HFF-Myc (cell line): ENCODE measurements around the gene CCL14.
"Not testable (repeated sequence)": the region's sequence is repeated elsewhere in the genome, so short reads cannot be mapped to it uniquely, and the experiment has no call there.

Experiments used
- DNase-seq: peaks from one replicate; pipeline ENCODE4 v3.0.0-alpha.2; 2011; ENCODE audit warnings: low read depth; ENCODE audit errors: extremely low read depth
- H3K4me3 ChIP-seq: replicated peaks from 2 replicates; pipeline ENCODE4 v1.5.1; 2011; ENCODE audit warnings: low read depth, mild to moderate bottlenecking, control low read depth, low read length
- CTCF ChIP-seq: IDR thresholded peaks from 2 replicates; pipeline ENCODE4 v1.5.1; 2012; ENCODE audit warnings: mild to moderate bottlenecking, low read depth, low read length, control low read depth; ENCODE audit errors: missing control alignments

Gene CCL14

GRCh38 chr17:35998018-35998545, 11.6 kb upstream of the CCL14 start:
- no peak for DNase-seq
- TF ChIP-seq CTCF = no peak
- no peak overlapping the region for H3K4me3 ChIP-seq

GRCh38 chr17:35995346-35995745, 8.8 kb upstream of the CCL14 start:
- not testable (repeated sequence) for H3K4me3 ChIP-seq, DNase-seq

GRCh38 chr17:35991075-35991474, 4.5 kb upstream of the CCL14 start:
- no peak for TF ChIP-seq CTCF
- H3K4me3 ChIP-seq = no peak overlapping the region
- DNase-seq = no peak

- no peak overlapping the region for H3K4me3 ChIP-seq
- no peak for DNase-seq
- TF ChIP-seq CTCF = no peak
Observed at GRCh38 chr17:35988164-35988563, 1.6 kb upstream of the CCL14 start.

GRCh38 chr17:35984140-35984539, 2.4 kb downstream of the CCL14 start:
- TF ChIP-seq CTCF = no peak
- no peak for DNase-seq
- no peak overlapping the region for H3K4me3 ChIP-seq

- TF ChIP-seq CTCF = no peak
- no peak for DNase-seq
- H3K4me3 ChIP-seq = no peak overlapping the region
Observed at GRCh38 chr17:35982409-35983191, 3.9 kb downstream of the CCL14 start.

GRCh38 chr17:35981908-35982330, 4.6 kb downstream of the CCL14 start:
- no peak overlapping the region for H3K4me3 ChIP-seq
- no peak for DNase-seq
- TF ChIP-seq CTCF = no peak
